MG63 (cell line): Measurements from ENCODE around the gene CGB2. TPM values are rescaled to one million over a fixed set of nuclear protein-coding genes. Genes with fewer than 3 reads are reported as not detected.
"Not testable (repeated sequence)": the region's sequence is repeated elsewhere in the genome, so short reads cannot be mapped to it uniquely, and the experiment has no call there.

ENCODE experiments used
- DNase-seq: peaks from one replicate; pipeline ENCODE4 v3.0.0-alpha.2; 2020
- H3K27me3 ChIP-seq: fragments of 250-450 bp; sonication (Bioruptor Pico); 2 replicates; pipeline ENCODE4 v1.5.1; 2020; ENCODE audit warnings: mild to moderate bottlenecking, moderate library complexity
- H3K36me3 ChIP-seq: fragments of 250-450 bp; sonication (Bioruptor Pico); 2 replicates; pipeline ENCODE4 v1.5.1; 2020; ENCODE audit warnings: mild to moderate bottlenecking, moderate library complexity
- H3K4me3 ChIP-seq: fragments of 250-450 bp; sonication (Bioruptor Pico); 2 replicates; pipeline ENCODE4 v1.5.1; 2020; ENCODE audit warnings: mild to moderate bottlenecking, moderate library complexity
- H3K9me3 ChIP-seq: fragments of 250-450 bp; sonication (Bioruptor Pico); 2 replicates; pipeline ENCODE4 v1.5.1; 2020; ENCODE audit warnings: mild to moderate bottlenecking, moderate library complexity
- total RNA-seq: library from RNA; depleted of rRNA; stranded (reverse); fragments of >200 nt; shearing (Covaris generic); gene quantifications from 2 replicates; pipeline ENCODE4 v1.2.3, GENCODE V29; 2014; ENCODE audit warnings: low replicate concordance; rRNA removed

The CGB2 gene
- total RNA-seq, 1 experiment from 2014 or later = not detected

- Histone ChIP-seq H3K36me3 (no peaks in the 10 kb centered on the region), H3K4me3 (no peak overlapping the region)
- peak; percentile 28 for DNase-seq
These were observed 40.3 kb downstream of the CGB2 start for GRCh38 chr19:49071860-49072547.

GRCh38 chr19:49073514-49074378, 42.1 kb downstream of the CGB2 start:
- no peaks in the 10 kb centered on the region for H3K9me3 ChIP-seq
- H3K27me3 ChIP-seq = peaks cover 21% of the 10 kb centered on the region
- DNase-seq = peak; percentile 38
- no peaks in the 10 kb centered on the region for H3K36me3 ChIP-seq
- H3K4me3 ChIP-seq = no peak overlapping the region

More at GRCh38 chr19:49071860-49072547, 40.3 kb downstream of the CGB2 start:
- Histone ChIP-seq H3K9me3 (no peaks in the 10 kb centered on the region), H3K27me3 (peaks cover 33% of the 10 kb centered on the region)

- H3K27me3 ChIP-seq = peaks cover 18% of the 10 kb centered on the region
- not testable (repeated sequence) for H3K36me3 ChIP-seq, H3K4me3 ChIP-seq, H3K9me3 ChIP-seq
- peak; percentile 80 for DNase-seq
These were observed 43.2 kb downstream of the CGB2 start for GRCh38 chr19:49074869-49075268.

- Histone ChIP-seq H3K4me3 (no peak overlapping the region), H3K36me3 (peaks cover under 1% of the 10 kb centered on the region), H3K27me3 (no peaks in the 10 kb centered on the region), H3K9me3 (no peaks in the 10 kb centered on the region)
- DNase-seq = no peak
These were observed 48.7 kb downstream of the CGB2 start for GRCh38 chr19:49080392-49080791.

GRCh38 chr19:49081273-49081672, 49.6 kb downstream of the CGB2 start:
- no peaks in the 10 kb centered on the region for H3K9me3 ChIP-seq
- no peak overlapping the region for H3K4me3 ChIP-seq
- H3K27me3 ChIP-seq = no peaks in the 10 kb centered on the region
- no peak for DNase-seq
- H3K36me3 ChIP-seq = peaks cover 9% of the 10 kb centered on the region

Other genes starting within 250 kb of the CGB2 start
- 21.3 and 59.1 TPM in 2 replicates for gene BCAT2, start 220.9 kb upstream of the CGB2 start, total RNA-seq
- not detected in 2 replicates for gene HSD17B14, start 195.4 kb upstream of the CGB2 start, total RNA-seq
- gene PLEKHA4, start 163.3 kb upstream of the CGB2 start, total RNA-seq = 5.4 and 14.5 TPM in 2 replicates
- 26.1 and 36.4 TPM in 2 replicates for gene PPP1R15A, start 159.5 kb upstream of the CGB2 start, total RNA-seq
- not detected in 2 replicates for gene TULP2, start 133.1 kb upstream of the CGB2 start, total RNA-seq
- gene NUCB1, start 131.6 kb upstream of the CGB2 start, total RNA-seq = 157 and 236 TPM in 2 replicates
- not detected in 2 replicates for gene DHDH, start 98.2 kb upstream of the CGB2 start, total RNA-seq
- 38.2 and 61.4 TPM in 2 replicates for gene BAX, start 77.0 kb upstream of the CGB2 start, total RNA-seq
- gene FTL, start 66.6 kb upstream of the CGB2 start, total RNA-seq = 880 and 1,766 TPM in 2 replicates
- 34.3 and 46.2 TPM in 2 replicates for gene GYS1, start 38.6 kb upstream of the CGB2 start, total RNA-seq
- gene RUVBL2, start 38.0 kb upstream of the CGB2 start, total RNA-seq = 386 and 644 TPM in 2 replicates
- not detected in 2 replicates for gene LHB, start 14.8 kb upstream of the CGB2 start, total RNA-seq
- not detected in 2 replicates for gene CGB3, start 7.6 kb upstream of the CGB2 start, total RNA-seq
- gene CGB1, start 5.0 kb downstream of the CGB2 start, total RNA-seq = not detected in 2 replicates
- not detected in 2 replicates for gene CGB5, start 12.0 kb downstream of the CGB2 start, total RNA-seq
- not detected in 2 replicates for gene CGB8, start 17.2 kb downstream of the CGB2 start, total RNA-seq
- not detected in 2 replicates for gene CGB7, start 25.9 kb downstream of the CGB2 start, total RNA-seq
- not detected in 2 replicates for gene NTF4, start 32.9 kb downstream of the CGB2 start, total RNA-seq
- not detected in 2 replicates for gene KCNA7, start 40.8 kb downstream of the CGB2 start, total RNA-seq
- gene SNRNP70, start 53.6 kb downstream of the CGB2 start, total RNA-seq = 172 and 247 TPM in 2 replicates
- 12.3 and 20.4 TPM in 2 replicates for gene LIN7B, start 82.5 kb downstream of the CGB2 start, total RNA-seq
- 3.7 and 4.6 TPM in 2 replicates for gene C19orf73, start 87.3 kb downstream of the CGB2 start, total RNA-seq
- gene PPFIA3, start 87.7 kb downstream of the CGB2 start, total RNA-seq = 3.4 and 21.4 TPM in 2 replicates
- gene HRC, start 123.5 kb downstream of the CGB2 start, total RNA-seq = not detected in 2 replicates
- gene TRPM4, start 125.9 kb downstream of the CGB2 start, total RNA-seq = 7.9 and 8.4 TPM in 2 replicates